ENCODE data around the gene TNFRSF1A. TPM values are rescaled to one million over a fixed set of nuclear protein-coding genes. Genes with fewer than 3 reads are reported as not detected.

TNFRSF1A gene
- total and polyA plus RNA-seq, 9 of the 15 experiments (the other 6 are each of a cell fraction or from before 2014, with no cell fraction given), result 0.76 to 43.5 (median 30.0) TPM

GRCh38 chr12:6376079-6376869 is 34.4 kb upstream of the TNFRSF1A start:
- 38% methylated on average over 9 of the region's 19 CpGs for WGBS (ENCODE audit: insufficient coverage, low coverage, missing lambda C conversion rate)
- Histone ChIP-seq H3K27me3 (ENCODE audit: control insufficient read depth in 2 of 2, insufficient read depth in 2 of 2, low read length in 2 of 2) (no peaks in the 10 kb centered on the region), H3K79me2 (ENCODE audit: control insufficient read depth, insufficient read depth, low read length) (no peaks in the 10 kb centered on the region), H3K4me1 (replicated peaks in 1 of 2; ENCODE audit: control insufficient read depth in 2 of 2, insufficient read depth in 2 of 2, low read length in 2 of 2) (peaks cover 18 to 32% of the 10 kb centered on the region in 2 experiments; a peak in 4 of 5 replicates), H3K4me2 (ENCODE audit: insufficient read depth, low read length) (no peak overlapping the region), H3K36me3 (ENCODE audit: control insufficient read depth, insufficient read depth, low read length) (no peaks in the 10 kb centered on the region), H3K27ac (ENCODE audit: extremely low read depth, low read depth, low read length) (no peak overlapping the region), H4K20me1 (replicated peaks; ENCODE audit: control insufficient read depth, insufficient read depth, low read length) (no peaks in the 10 kb centered on the region), H3K9me1 (ENCODE audit: control insufficient read depth, insufficient read depth, low read length) (no peaks in the 10 kb centered on the region), H3K9ac (ENCODE audit: insufficient read depth in 1 of 2, low read depth in 2 of 2, low read length in 2 of 2) (peak overlapping the region in 1 of 2 experiments; percentile 75; a peak in 2 of 4 replicates), H3K9me3 (replicated peaks; ENCODE audit: control insufficient read depth, insufficient read depth, low read depth, low read length) (no peaks in the 10 kb centered on the region), H3K4me3 (no peak overlapping the region), H2AFZ (ENCODE audit: low read depth, low read length) (peak overlapping the region; percentile 46)
- intact Hi-C loops (cut with micrococcal nuclease), result no loop called here
- DNase-seq (ENCODE audit: extremely low read depth in 1 of 4, low spot score in 3 of 4), result peak; percentile 39 to 58 (median 42)
- ATAC-seq, result peak; percentile 91
- in situ Hi-C loops (cut with MboI), result no loop called here
- CTCF ChIA-PET (ENCODE audit: low intra/inter-chr PET ratio), result interaction anchor here (0.6 kb wide), 1 partner anchor 41 kb away, joined by 3 read pairs; no protein-coding TSS in a partner anchor
- POLR2A ChIA-PET, result no interaction called here
- peak; percentile 77 for FAIRE-seq
- no TSS peak for BruUV-seq (replicated peaks)
- TF ChIP-seq REST (IDR thresholded peaks at IDR 0.05; ENCODE audit: borderline replicate concordance) (peak; percentile 17; the same call in 1 of the 2 replicates), REST (CRISPR knock-in tag; IDR thresholded peaks at IDR 0.05; ENCODE audit: low read depth) (no peak), NR2C1 (IDR thresholded peaks at IDR 0.05) (no peak), NR2C1 (tag; IDR thresholded peaks at IDR 0.05) (no peak), BHLHE40 (IDR thresholded peaks at IDR 0.05; ENCODE audit: low read length) (peak; percentile 52; the same call in 1 of the 2 replicates), L3MBTL2 (IDR thresholded peaks at IDR 0.05) (peak; percentile 80)
- TF ChIP-seq, protein P1, sequence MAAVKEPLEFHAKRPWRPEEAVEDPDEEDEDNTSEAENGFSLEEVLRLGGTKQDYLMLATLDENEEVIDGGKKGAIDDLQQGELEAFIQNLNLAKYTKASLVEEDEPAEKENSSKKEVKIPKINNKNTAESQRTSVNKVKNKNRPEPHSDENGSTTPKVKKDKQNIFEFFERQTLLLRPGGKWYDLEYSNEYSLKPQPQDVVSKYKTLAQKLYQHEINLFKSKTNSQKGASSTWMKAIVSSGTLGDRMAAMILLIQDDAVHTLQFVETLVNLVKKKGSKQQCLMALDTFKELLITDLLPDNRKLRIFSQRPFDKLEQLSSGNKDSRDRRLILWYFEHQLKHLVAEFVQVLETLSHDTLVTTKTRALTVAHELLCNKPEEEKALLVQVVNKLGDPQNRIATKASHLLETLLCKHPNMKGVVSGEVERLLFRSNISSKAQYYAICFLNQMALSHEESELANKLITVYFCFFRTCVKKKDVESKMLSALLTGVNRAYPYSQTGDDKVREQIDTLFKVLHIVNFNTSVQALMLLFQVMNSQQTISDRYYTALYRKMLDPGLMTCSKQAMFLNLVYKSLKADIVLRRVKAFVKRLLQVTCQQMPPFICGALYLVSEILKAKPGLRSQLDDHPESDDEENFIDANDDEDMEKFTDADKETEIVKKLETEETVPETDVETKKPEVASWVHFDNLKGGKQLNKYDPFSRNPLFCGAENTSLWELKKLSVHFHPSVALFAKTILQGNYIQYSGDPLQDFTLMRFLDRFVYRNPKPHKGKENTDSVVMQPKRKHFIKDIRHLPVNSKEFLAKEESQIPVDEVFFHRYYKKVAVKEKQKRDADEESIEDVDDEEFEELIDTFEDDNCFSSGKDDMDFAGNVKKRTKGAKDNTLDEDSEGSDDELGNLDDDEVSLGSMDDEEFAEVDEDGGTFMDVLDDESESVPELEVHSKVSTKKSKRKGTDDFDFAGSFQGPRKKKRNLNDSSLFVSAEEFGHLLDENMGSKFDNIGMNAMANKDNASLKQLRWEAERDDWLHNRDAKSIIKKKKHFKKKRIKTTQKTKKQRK (IDR thresholded peaks at IDR 0.05; ENCODE audit: borderline replicate concordance, low read depth, low read length), result no peak
- TF ChIP-seq, protein P2, sequence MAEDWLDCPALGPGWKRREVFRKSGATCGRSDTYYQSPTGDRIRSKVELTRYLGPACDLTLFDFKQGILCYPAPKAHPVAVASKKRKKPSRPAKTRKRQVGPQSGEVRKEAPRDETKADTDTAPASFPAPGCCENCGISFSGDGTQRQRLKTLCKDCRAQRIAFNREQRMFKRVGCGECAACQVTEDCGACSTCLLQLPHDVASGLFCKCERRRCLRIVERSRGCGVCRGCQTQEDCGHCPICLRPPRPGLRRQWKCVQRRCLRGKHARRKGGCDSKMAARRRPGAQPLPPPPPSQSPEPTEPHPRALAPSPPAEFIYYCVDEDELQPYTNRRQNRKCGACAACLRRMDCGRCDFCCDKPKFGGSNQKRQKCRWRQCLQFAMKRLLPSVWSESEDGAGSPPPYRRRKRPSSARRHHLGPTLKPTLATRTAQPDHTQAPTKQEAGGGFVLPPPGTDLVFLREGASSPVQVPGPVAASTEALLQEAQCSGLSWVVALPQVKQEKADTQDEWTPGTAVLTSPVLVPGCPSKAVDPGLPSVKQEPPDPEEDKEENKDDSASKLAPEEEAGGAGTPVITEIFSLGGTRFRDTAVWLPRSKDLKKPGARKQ (CRISPR knock-in tag; IDR thresholded peaks at IDR 0.05), result no peak

All from K562 (cell line).